A673 (cell line): ENCODE measurements around the gene MYBPC3. TPM values are rescaled to one million over a fixed set of nuclear protein-coding genes. Genes with fewer than 3 reads are reported as not detected.

Experiments
- BruUV-seq: library from RNA; stranded (reverse); fragments of 400-500 nt; replicated peaks from 2 replicates; lab custom pipeline; 2021; lab: Mats Ljungman, UMichigan
- CTCF ChIA-PET: fragments of 300-600 bp; sonication (Branson Sonifier 250); formaldehyde crosslinking; loops from one replicate; lab custom pipeline; 2022; ENCODE audit warnings: antibody characterized with exemption; lab: Charles Lee
- POLR2A ChIA-PET: fragments of 300-600 bp; sonication (Branson Sonifier 250); formaldehyde crosslinking; loops from one replicate; lab custom pipeline; 2022; ENCODE audit warnings: antibody characterized with exemption; ENCODE audit not compliant: low non-redundant PET; lab: Charles Lee
- DNase-seq: peaks from one replicate; pipeline ENCODE4 v3.0.0-alpha.2; 2015; ENCODE audit warnings: low spot score
- H3K27ac ChIP-seq: fragments of 200-600 bp; sonication (generic); 2 replicates; pipeline ENCODE4 v1.5.1; 2016; ENCODE audit warnings: mixed run types, low read depth, mild to moderate bottlenecking, mixed read lengths, antibody characterized with exemption, low read length; ENCODE audit not compliant: poor library complexity, severe bottlenecking
- H3K27me3 ChIP-seq: fragments of 200-600 bp; sonication (generic); replicated peaks from 2 replicates; pipeline ENCODE4 v1.6.1; 2017; ENCODE audit warnings: mixed run types, low read depth, mild to moderate bottlenecking, mixed read lengths, antibody characterized with exemption, low read length; ENCODE audit not compliant: insufficient read depth, poor library complexity
- H3K36me3 ChIP-seq: fragments of 200-600 bp; sonication (generic); 2 replicates; pipeline ENCODE4 v1.6.1; 2016; ENCODE audit warnings: mixed run types, mild to moderate bottlenecking, mixed read lengths, antibody characterized with exemption, low read length; ENCODE audit not compliant: insufficient read depth, poor library complexity, severe bottlenecking
- H3K4me1 ChIP-seq: fragments of 200-600 bp; sonication (generic); 2 replicates; pipeline ENCODE4 v1.6.1; 2017; ENCODE audit warnings: mixed run types, mild to moderate bottlenecking, mixed read lengths, antibody characterized with exemption, low read length; ENCODE audit not compliant: insufficient read depth, poor library complexity, severe bottlenecking
- H3K4me3 ChIP-seq: fragments of 200-600 bp; sonication (generic); 2 replicates; pipeline ENCODE4 v1.5.1; 2016; ENCODE audit warnings: low read depth, mixed run types, mild to moderate bottlenecking, mixed read lengths, low read length; ENCODE audit not compliant: poor library complexity, severe bottlenecking
- H3K9me3 ChIP-seq: fragments of 200-600 bp; sonication (generic); 2 replicates; pipeline ENCODE4 v1.6.1; 2016; ENCODE audit warnings: mixed run types, low read depth, mild to moderate bottlenecking, mixed read lengths, antibody characterized with exemption, low read length; ENCODE audit not compliant: poor library complexity, severe bottlenecking
- EZH2 ChIP-seq: fragments of 200-600 bp; sonication (generic); IDR thresholded peaks from 2 replicates; pipeline ENCODE4 v1.6.1; 2017; ENCODE audit warnings: borderline replicate concordance, low read depth, mild to moderate bottlenecking, mixed read lengths, antibody characterized with exemption, low read length; ENCODE audit not compliant: poor library complexity, severe bottlenecking
- intact Hi-C: fragments of 100-400 bp; cut with micrococcal nuclease; formaldehyde crosslinking; loops from one replicate; pipeline ENCODE4 v1.10.0; 2022; ENCODE audit not compliant: unreplicated experiment
- total RNA-seq: library from RNA; stranded (reverse); gene quantifications from 2 replicates; pipeline ENCODE4 v1.2.3, GENCODE V29; 2021
- TF ChIP-seq, protein P1 (sequence below): fragments of 300-800, 200-600 bp; sonication (generic); conservative IDR thresholded peaks from 2 replicates; pipeline ENCODE4 v1.5.1; 2017; ENCODE audit warnings: low read depth, mild to moderate bottlenecking, antibody characterized with exemption, low read length, moderate library complexity, mixed read lengths

MYBPC3 gene
- total RNA-seq, 1 experiment from 2014 or later = not detected

DNA sequence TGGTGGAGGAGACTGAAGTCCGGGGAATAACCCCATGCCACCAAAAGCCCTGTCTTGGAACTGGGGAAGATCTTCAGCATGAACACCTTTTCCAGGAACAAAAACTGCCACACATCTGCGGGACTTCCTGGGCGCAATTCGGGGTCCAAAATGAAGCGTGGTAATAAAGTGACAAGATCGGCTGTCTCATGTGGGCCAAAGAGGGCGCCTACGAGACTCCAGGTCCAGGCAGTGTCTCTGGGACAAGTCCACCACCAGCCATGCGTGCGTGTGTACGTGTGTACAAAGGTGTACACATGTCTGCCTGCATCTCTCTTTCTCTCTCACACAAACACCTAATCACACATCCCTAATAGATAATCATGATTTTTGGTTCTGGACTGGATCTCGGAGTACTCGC, 8.9 kb upstream of the MYBPC3 start:
- Histone ChIP-seq H3K9me3 (no peaks in the 10 kb centered on the region), H3K27ac (no peak overlapping the region), H3K4me3 (no peak overlapping the region), H3K36me3 (no peaks in the 10 kb centered on the region), H3K4me1 (no peaks in the 10 kb centered on the region), H3K27me3 (no peaks in the 10 kb centered on the region)
- no peak for DNase-seq
- POLR2A ChIA-PET = no interaction called here
- intact Hi-C loops = no loop called here
- CTCF ChIA-PET = no interaction called here
- no TSS peak for BruUV-seq
- TF ChIP-seq EZH2 = no peak
- TF ChIP-seq, protein P1, sequence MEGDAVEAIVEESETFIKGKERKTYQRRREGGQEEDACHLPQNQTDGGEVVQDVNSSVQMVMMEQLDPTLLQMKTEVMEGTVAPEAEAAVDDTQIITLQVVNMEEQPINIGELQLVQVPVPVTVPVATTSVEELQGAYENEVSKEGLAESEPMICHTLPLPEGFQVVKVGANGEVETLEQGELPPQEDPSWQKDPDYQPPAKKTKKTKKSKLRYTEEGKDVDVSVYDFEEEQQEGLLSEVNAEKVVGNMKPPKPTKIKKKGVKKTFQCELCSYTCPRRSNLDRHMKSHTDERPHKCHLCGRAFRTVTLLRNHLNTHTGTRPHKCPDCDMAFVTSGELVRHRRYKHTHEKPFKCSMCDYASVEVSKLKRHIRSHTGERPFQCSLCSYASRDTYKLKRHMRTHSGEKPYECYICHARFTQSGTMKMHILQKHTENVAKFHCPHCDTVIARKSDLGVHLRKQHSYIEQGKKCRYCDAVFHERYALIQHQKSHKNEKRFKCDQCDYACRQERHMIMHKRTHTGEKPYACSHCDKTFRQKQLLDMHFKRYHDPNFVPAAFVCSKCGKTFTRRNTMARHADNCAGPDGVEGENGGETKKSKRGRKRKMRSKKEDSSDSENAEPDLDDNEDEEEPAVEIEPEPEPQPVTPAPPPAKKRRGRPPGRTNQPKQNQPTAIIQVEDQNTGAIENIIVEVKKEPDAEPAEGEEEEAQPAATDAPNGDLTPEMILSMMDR = no peak

DNA sequence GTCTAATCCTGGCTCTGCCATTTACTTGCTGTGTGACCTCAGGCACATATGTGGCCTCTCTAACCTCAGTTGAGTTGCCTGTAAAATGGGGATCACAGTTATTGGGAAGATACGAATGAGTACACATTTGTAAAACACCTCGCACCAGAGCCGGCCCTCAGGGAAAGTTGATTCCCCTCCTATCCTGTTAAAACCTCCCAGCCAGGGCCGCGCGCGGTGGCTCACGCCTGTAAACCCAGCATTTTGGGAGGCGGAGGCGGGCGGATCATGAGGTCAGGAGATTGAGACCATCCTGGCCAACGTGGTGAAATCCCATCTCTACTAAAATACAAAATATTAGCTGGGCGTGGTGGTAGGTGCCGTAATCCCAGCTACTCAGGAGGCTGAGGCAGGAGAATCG, 7.8 kb upstream of the MYBPC3 start:
- no peaks in the 10 kb centered on the region for H3K36me3 ChIP-seq
- ChIA-PET CTCF (interaction anchor here (0.5 kb wide), 1 partner anchor 11 kb away, joined by 9 read pairs; no protein-coding TSS in a partner anchor), POLR2A (interaction anchor here (0.7 kb wide), 1 partner anchor 39 kb away, joined by 4 read pairs; no protein-coding TSS in a partner anchor)
- TF ChIP-seq, protein P1 = no peak
- TF ChIP-seq EZH2 = no peak
- no peak for DNase-seq
- no peaks in the 10 kb centered on the region for H3K9me3 ChIP-seq
- H3K27me3 ChIP-seq = no peaks in the 10 kb centered on the region
- no peaks in the 10 kb centered on the region for H3K4me1 ChIP-seq
- intact Hi-C loops = no loop called here
- no peak overlapping the region for H3K27ac ChIP-seq
- BruUV-seq = no TSS peak
- no peak overlapping the region for H3K4me3 ChIP-seq

DNA sequence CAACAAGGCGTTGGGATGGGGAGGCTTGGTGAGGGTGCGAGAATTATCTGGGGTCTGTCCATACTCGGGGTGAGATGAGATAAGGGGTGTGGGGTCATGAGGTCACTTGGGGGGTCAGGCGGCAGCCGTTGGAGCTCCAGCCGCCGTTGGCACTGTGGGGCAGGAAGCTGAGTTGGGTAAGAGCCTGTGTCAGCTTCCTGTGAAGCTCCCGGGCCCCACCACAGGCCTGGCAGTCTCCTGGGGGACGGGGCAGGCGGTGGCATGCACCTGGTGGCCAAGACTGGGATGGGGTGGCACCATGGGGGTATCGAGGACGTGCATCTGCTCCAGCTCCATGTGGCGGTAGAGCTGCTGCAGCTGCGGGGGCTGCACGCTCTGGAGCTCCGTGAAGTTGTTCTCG, 7.1 kb upstream of the MYBPC3 start:
- Histone ChIP-seq H3K4me3 (no peak overlapping the region), H3K9me3 (no peaks in the 10 kb centered on the region), H3K27ac (no peak overlapping the region), H3K36me3 (no peaks in the 10 kb centered on the region), H3K27me3 (no peaks in the 10 kb centered on the region), H3K4me1 (peaks cover 5% of the 10 kb centered on the region)
- BruUV-seq = no TSS peak
- intact Hi-C loops = loop anchor here (10.0 kb wide), 1 partner anchor 975 kb away; the partner anchor contains the start of gene MDK
- no peak for DNase-seq
- POLR2A ChIA-PET = interaction anchor here (0.6 kb wide), 1 partner anchor 505 kb away, joined by 7 read pairs; no protein-coding TSS in a partner anchor
- TF ChIP-seq, protein P1 = no peak
- no peak for TF ChIP-seq EZH2
- CTCF ChIA-PET = interaction anchor here (0.6 kb wide), 1 partner anchor 17 kb away, joined by 4 read pairs; no protein-coding TSS in a partner anchor
